C4-2B (cell line): ENCODE results near the gene WBP2.

ENCODE experiments used
- CTCF ChIP-seq: fragments of 450-650 bp; conservative IDR thresholded peaks from 2 replicates; pipeline ENCODE4 v1.5.1; 2017; ENCODE audit warnings: mild to moderate bottlenecking
- ZFX ChIP-seq: fragments of 450-650 bp; IDR thresholded peaks from 2 replicates; pipeline ENCODE4 v1.6.1; 2017

GRCh38 chr17:75836605-75837004 lies 18.5 kb downstream of the WBP2 start:
- TF ChIP-seq CTCF (no peak), ZFX (no peak)
